HL-60/S4 treated with retinoic acid at 250 ng/mL for 4 days and 3 days (cell line): ENCODE results near the gene CRYBG1.
"Not testable (repeated sequence)": the region's sequence is repeated elsewhere in the genome, so short reads cannot be mapped to it uniquely, and the experiment has no call there.

Source experiments
- in situ Hi-C: fragments of 300-500 bp; cut with MboI; formaldehyde crosslinking; loops from 2 replicates; pipeline ENCODE4 v1.7.0; 2022; ENCODE audit warnings: low sequenced_read_pairs

CRYBG1 gene

GRCh38 chr6:106540432-106540831 is 179.9 kb downstream of the CRYBG1 start:
- in situ Hi-C loops = no loop called here

- in situ Hi-C loops = no loop called here
Measured at GRCh38 chr6:106540907-106541306, 180.4 kb downstream of the CRYBG1 start.

GRCh38 chr6:106546261-106546690 is 185.8 kb downstream of the CRYBG1 start:
- in situ Hi-C loops = no loop called here

- in situ Hi-C loops = no loop called here
Measured at GRCh38 chr6:106546691-106547414, 186.3 kb downstream of the CRYBG1 start.

GRCh38 chr6:106547601-106548453 is 187.3 kb downstream of the CRYBG1 start:
- in situ Hi-C loops = no loop called here

GRCh38 chr6:106548926-106549455 is 188.5 kb downstream of the CRYBG1 start:
- in situ Hi-C loops = not testable (repeated sequence)

- in situ Hi-C loops = no loop called here
Measured at GRCh38 chr6:106549521-106549920, 189.0 kb downstream of the CRYBG1 start.

- in situ Hi-C loops = loop anchor here (5.0 to 25.0 kb wide), 2 partner anchors 104 to 436 kb away; no protein-coding TSS in a partner anchor
Measured at GRCh38 chr6:106551155-106551554, 190.6 kb downstream of the CRYBG1 start.

GRCh38 chr6:106553440-106553839 is 192.9 kb downstream of the CRYBG1 start:
- in situ Hi-C loops = loop anchor here (5.0 to 25.0 kb wide), 2 partner anchors 106 to 434 kb away; no protein-coding TSS in a partner anchor

GRCh38 chr6:106555767-106556166 is 195.2 kb downstream of the CRYBG1 start:
- in situ Hi-C loops = loop anchor here (25.0 kb wide), 1 partner anchor 432 kb away; no protein-coding TSS in a partner anchor

GRCh38 chr6:106556368-106556960 is 195.9 kb downstream of the CRYBG1 start:
- in situ Hi-C loops = loop anchor here (25.0 kb wide), 1 partner anchor 431 kb away; no protein-coding TSS in a partner anchor

GRCh38 chr6:106557837-106558236 is 197.3 kb downstream of the CRYBG1 start:
- in situ Hi-C loops = loop anchor here (25.0 kb wide), 1 partner anchor 429 kb away; no protein-coding TSS in a partner anchor

GRCh38 chr6:106558364-106558763 is 197.8 kb downstream of the CRYBG1 start:
- in situ Hi-C loops = loop anchor here (25.0 kb wide), 1 partner anchor 429 kb away; no protein-coding TSS in a partner anchor

GRCh38 chr6:106559659-106560058 is 199.1 kb downstream of the CRYBG1 start:
- in situ Hi-C loops = loop anchor here (10.0 to 25.0 kb wide), 2 partner anchors 225 to 428 kb away; no protein-coding TSS in a partner anchor

GRCh38 chr6:106560996-106561685 is 200.6 kb downstream of the CRYBG1 start:
- in situ Hi-C loops = loop anchor here (10.0 to 25.0 kb wide), 2 partner anchors 226 to 426 kb away; no protein-coding TSS in a partner anchor

GRCh38 chr6:106561686-106562405 is 201.3 kb downstream of the CRYBG1 start:
- in situ Hi-C loops = loop anchor here (10.0 to 25.0 kb wide), 2 partner anchors 227 to 425 kb away; no protein-coding TSS in a partner anchor

- in situ Hi-C loops = loop anchor here (10.0 to 25.0 kb wide), 2 partner anchors 229 to 424 kb away; no protein-coding TSS in a partner anchor
Measured at GRCh38 chr6:106563614-106564013, 203.1 kb downstream of the CRYBG1 start.

- in situ Hi-C loops = loop anchor here (10.0 to 25.0 kb wide), 2 partner anchors 230 to 423 kb away; no protein-coding TSS in a partner anchor
Measured at GRCh38 chr6:106564476-106564875, 204.0 kb downstream of the CRYBG1 start.

- in situ Hi-C loops = loop anchor here (10.0 to 25.0 kb wide), 2 partner anchors 234 to 419 kb away; no protein-coding TSS in a partner anchor
Measured at GRCh38 chr6:106568530-106568929, 208.0 kb downstream of the CRYBG1 start.
